OCI-LY1 (cell line): ENCODE measurements around the gene EPHB2.

ENCODE experiments used
- H2AFZ ChIP-seq: fragments of 200-600 bp; sonication (generic), shearing (Covaris generic); 2 replicates; pipeline ENCODE4 v1.6.0; 2014; ENCODE audit warnings: antibody characterized with exemption, mild to moderate bottlenecking, low read length
- H3F3A ChIP-seq: fragments of 200-600 bp; sonication (generic), shearing (Covaris generic); 2 replicates; pipeline ENCODE4 v1.6.0; 2014; ENCODE audit warnings: mild to moderate bottlenecking, antibody characterized with exemption, low read length, moderate library complexity; ENCODE audit not compliant: insufficient read depth
- H3K27ac ChIP-seq: fragments of 200-600 bp; sonication (generic); 2 replicates; pipeline ENCODE4 v1.5.1; 2014; ENCODE audit warnings: low read length, mixed run types, mild to moderate bottlenecking, low read depth; ENCODE audit not compliant: poor library complexity, severe bottlenecking
- H3K27me3 ChIP-seq: fragments of 200-600 bp; sonication (generic); 2 replicates; pipeline ENCODE4 v1.6.0; 2014; ENCODE audit warnings: antibody characterized with exemption, mild to moderate bottlenecking, low read length, moderate library complexity; ENCODE audit not compliant: insufficient read depth
- H3K36me3 ChIP-seq: fragments of 200-600 bp; sonication (generic); 2 replicates; pipeline ENCODE4 v1.6.1; 2014; ENCODE audit warnings: mild to moderate bottlenecking, antibody characterized with exemption, low read length, moderate library complexity, mixed read lengths; ENCODE audit not compliant: insufficient read depth
- H3K4me1 ChIP-seq: fragments of 200-600 bp; sonication (generic); 2 replicates; pipeline ENCODE4 v1.5.1; 2014; ENCODE audit warnings: mild to moderate bottlenecking, low read length, moderate library complexity; ENCODE audit not compliant: insufficient read depth, severe bottlenecking
- H3K4me2 ChIP-seq: fragments of 200-600 bp; sonication (generic), shearing (Covaris generic); 2 replicates; pipeline ENCODE4 v1.6.1; 2014; ENCODE audit warnings: low read length
- H3K4me3 ChIP-seq: fragments of 200-600 bp; sonication (generic); 2 replicates; pipeline ENCODE4 v1.5.1; 2014; ENCODE audit warnings: low read length, low read depth, mild to moderate bottlenecking, mixed read lengths; ENCODE audit not compliant: poor library complexity, severe bottlenecking
- H3K79me2 ChIP-seq: fragments of 200-600 bp; shearing (Covaris generic); 2 replicates; pipeline ENCODE4 v1.6.1; 2016; ENCODE audit warnings: mixed run types, low read length, mixed read lengths; ENCODE audit not compliant: insufficient read depth
- H3K9ac ChIP-seq: fragments of 200-600 bp; sonication (generic), shearing (Covaris generic); 2 replicates; pipeline ENCODE4 v1.6.1; 2014; ENCODE audit warnings: mild to moderate bottlenecking, low read length, mixed read lengths
- H3K9me2 ChIP-seq: fragments of 200-600 bp; sonication (generic), shearing (Covaris generic); 2 replicates; pipeline ENCODE4 v1.6.1; 2014; ENCODE audit warnings: low read depth, mild to moderate bottlenecking, low read length, mixed read lengths
- H3K9me3 ChIP-seq: fragments of 200-600 bp; shearing (Covaris generic); 2 replicates; pipeline ENCODE4 v1.6.1; 2014; ENCODE audit warnings: low read length, mixed read lengths
- H4K20me1 ChIP-seq: fragments of 200-600 bp; sonication (generic), shearing (Covaris generic); 2 replicates; pipeline ENCODE4 v1.6.0; 2016; ENCODE audit warnings: mild to moderate bottlenecking, low read length; ENCODE audit not compliant: insufficient read depth
- EZH2 ChIP-seq: fragments of 200-600 bp; sonication (generic), shearing (Covaris generic); IDR thresholded peaks from 2 replicates; pipeline ENCODE4 v1.8.0; 2017; ENCODE audit warnings: borderline replicate concordance, mixed run types, mild to moderate bottlenecking, antibody characterized with exemption, low read length, moderate library complexity, mixed read lengths
- TF ChIP-seq, protein P1 (sequence below): fragments of 200-600 bp; sonication (generic), shearing (Covaris generic); IDR thresholded peaks from 2 replicates; pipeline ENCODE4 v1.5.1; 2017; ENCODE audit warnings: mild to moderate bottlenecking, antibody characterized with exemption, low read length, moderate library complexity, mixed read lengths

Gene EPHB2

DNA sequence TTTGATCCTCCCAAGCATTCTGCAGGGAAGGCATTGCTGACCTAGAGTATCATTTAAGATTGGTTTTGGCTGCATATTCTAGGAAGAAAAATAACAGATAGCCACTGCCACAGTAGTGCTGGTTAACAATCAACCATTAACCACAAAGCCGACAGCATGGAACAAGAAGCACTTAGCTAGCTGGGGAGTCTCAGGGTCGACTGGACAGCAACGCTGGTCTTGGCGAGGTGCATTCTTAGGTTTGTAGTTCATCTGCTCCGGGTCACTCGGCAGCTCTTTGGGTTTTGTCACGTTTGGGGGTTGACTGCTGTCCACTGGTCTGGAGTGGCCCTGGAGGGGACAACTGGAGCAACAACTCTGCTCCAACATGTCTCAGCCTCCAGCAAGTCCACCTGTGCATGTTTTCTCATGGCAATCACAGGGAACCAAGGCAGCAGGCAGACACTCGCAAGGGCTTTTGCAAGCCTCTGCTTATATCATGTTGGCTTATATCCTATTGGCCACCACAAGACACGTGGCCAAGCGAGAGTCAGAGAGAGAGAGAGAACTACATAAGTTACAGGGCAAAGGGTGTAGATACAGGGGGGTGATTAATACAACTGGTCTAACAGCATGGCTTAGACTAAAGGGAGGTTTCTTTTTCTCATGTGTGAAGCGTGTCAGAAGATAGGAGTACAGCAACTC, 162.5 kb downstream of the EPHB2 start:
- H3F3A ChIP-seq, result no peaks in the 10 kb centered on the region
- H3K27me3 ChIP-seq, result no peaks in the 10 kb centered on the region

GRCh38 chr1:22874785-22875184, 164.1 kb downstream of the EPHB2 start:
- no peak overlapping the region for H3K27ac ChIP-seq

More for the DNA sequence above, 162.5 kb downstream of the EPHB2 start:
- Histone ChIP-seq H4K20me1 (no peaks in the 10 kb centered on the region), H3K4me1 (no peaks in the 10 kb centered on the region), H3K4me2 (no peak overlapping the region), H3K9ac (no peak overlapping the region), H3K9me2 (no peaks in the 10 kb centered on the region), H3K9me3 (no peaks in the 10 kb centered on the region), H3K27ac (no peak overlapping the region), H3K36me3 (no peaks in the 10 kb centered on the region), H3K4me3 (no peak overlapping the region), H3K79me2 (no peaks in the 10 kb centered on the region), H2AFZ (no peak overlapping the region)
- TF ChIP-seq, protein P1, sequence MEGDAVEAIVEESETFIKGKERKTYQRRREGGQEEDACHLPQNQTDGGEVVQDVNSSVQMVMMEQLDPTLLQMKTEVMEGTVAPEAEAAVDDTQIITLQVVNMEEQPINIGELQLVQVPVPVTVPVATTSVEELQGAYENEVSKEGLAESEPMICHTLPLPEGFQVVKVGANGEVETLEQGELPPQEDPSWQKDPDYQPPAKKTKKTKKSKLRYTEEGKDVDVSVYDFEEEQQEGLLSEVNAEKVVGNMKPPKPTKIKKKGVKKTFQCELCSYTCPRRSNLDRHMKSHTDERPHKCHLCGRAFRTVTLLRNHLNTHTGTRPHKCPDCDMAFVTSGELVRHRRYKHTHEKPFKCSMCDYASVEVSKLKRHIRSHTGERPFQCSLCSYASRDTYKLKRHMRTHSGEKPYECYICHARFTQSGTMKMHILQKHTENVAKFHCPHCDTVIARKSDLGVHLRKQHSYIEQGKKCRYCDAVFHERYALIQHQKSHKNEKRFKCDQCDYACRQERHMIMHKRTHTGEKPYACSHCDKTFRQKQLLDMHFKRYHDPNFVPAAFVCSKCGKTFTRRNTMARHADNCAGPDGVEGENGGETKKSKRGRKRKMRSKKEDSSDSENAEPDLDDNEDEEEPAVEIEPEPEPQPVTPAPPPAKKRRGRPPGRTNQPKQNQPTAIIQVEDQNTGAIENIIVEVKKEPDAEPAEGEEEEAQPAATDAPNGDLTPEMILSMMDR, result no peak
- TF ChIP-seq EZH2, result no peak

DNA sequence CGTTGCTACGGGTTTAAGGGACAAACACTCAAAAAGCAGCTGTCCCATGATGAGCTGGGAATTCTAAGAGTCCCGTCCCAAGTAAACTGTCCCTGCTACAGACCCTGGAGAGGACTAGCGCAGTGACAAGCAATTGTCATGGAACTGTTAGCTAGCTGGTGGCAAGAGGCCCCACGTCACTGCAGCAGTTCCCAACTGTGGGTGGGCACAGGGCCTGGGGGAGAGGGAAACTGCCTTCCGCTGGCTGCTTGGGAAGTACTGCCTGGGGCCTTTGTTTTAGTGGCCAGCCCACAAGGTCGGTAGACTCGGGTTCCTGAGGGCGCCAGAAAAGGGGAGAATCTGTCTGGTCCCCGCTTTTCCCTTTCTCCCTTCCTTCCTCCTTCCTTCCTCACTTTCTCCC, 164.6 kb downstream of the EPHB2 start:
- Histone ChIP-seq H3K4me3 (no peak overlapping the region), H2AFZ (no peak overlapping the region), H3K9me2 (no peaks in the 10 kb centered on the region), H3K79me2 (no peaks in the 10 kb centered on the region), H3K27ac (no peak overlapping the region), H3K27me3 (no peaks in the 10 kb centered on the region), H3K9ac (no peak overlapping the region), H3K4me1 (no peaks in the 10 kb centered on the region), H3F3A (no peaks in the 10 kb centered on the region), H3K36me3 (no peaks in the 10 kb centered on the region), H3K4me2 (no peak overlapping the region), H4K20me1 (no peaks in the 10 kb centered on the region), H3K9me3 (no peaks in the 10 kb centered on the region)
- TF ChIP-seq EZH2, result no peak
- TF ChIP-seq, protein P1, result no peak

More at GRCh38 chr1:22874785-22875184, 164.1 kb downstream of the EPHB2 start:
- TF ChIP-seq, protein P1, result no peak
- TF ChIP-seq EZH2, result no peak
- no peaks in the 10 kb centered on the region for H3K36me3 ChIP-seq
- no peaks in the 10 kb centered on the region for H3K4me1 ChIP-seq
- no peaks in the 10 kb centered on the region for H3K9me3 ChIP-seq
- H3F3A ChIP-seq, result no peaks in the 10 kb centered on the region
- H3K9me2 ChIP-seq, result no peaks in the 10 kb centered on the region
- H3K27me3 ChIP-seq, result no peaks in the 10 kb centered on the region
- no peak overlapping the region for H3K9ac ChIP-seq
- no peak overlapping the region for H3K4me3 ChIP-seq
- H2AFZ ChIP-seq, result no peak overlapping the region
- no peaks in the 10 kb centered on the region for H4K20me1 ChIP-seq
- H3K79me2 ChIP-seq, result no peaks in the 10 kb centered on the region
- H3K4me2 ChIP-seq, result no peak overlapping the region
